Immature natural killer cell (primary cell): ENCODE measurements around the gene ENC1. TPM values are rescaled to one million over a fixed set of nuclear protein-coding genes. Genes with fewer than 3 reads are reported as not detected.
A peak's percentile ranks its signal among the peaks of the same experiment; 100 is the strongest.

ENCODE experiments used
- DNase-seq, 3 donors: peaks; one replicate each; pipeline ENCODE4 v3.0.0; 2022; ENCODE audit warnings: mixed read lengths in 1 of 3
- H3K27ac Mint-ChIP-seq, 6 donors: one replicate each; pipeline ENCODE4 v1.8.0; 2020; ENCODE audit warnings: mixed read lengths in 6 of 6, mild to moderate bottlenecking in 5 of 6, inconsistent platforms in 4 of 6, moderate library complexity in 3 of 6
- H3K27me3 Mint-ChIP-seq, 3 donors: one replicate each; pipeline ENCODE4 v1.8.0; 2020 to 2021; ENCODE audit warnings: low read depth in 3 of 3, mild to moderate bottlenecking in 3 of 3, mixed read lengths in 3 of 3, moderate library complexity in 3 of 3, inconsistent platforms in 1 of 3
- H3K36me3 Mint-ChIP-seq, 3 donors: one replicate each; pipeline ENCODE4 v1.8.0; 2020; ENCODE audit warnings: mixed read lengths in 3 of 3, inconsistent platforms in 2 of 3, mild to moderate bottlenecking in 2 of 3
- H3K4me1 Mint-ChIP-seq, 2 donors: one replicate each; pipeline ENCODE4 v1.8.0; 2020; ENCODE audit warnings: inconsistent platforms in 2 of 2, mild to moderate bottlenecking in 2 of 2, mixed read lengths in 2 of 2, moderate library complexity in 1 of 2
- H3K4me3 Mint-ChIP-seq, 5 donors: one replicate each; pipeline ENCODE4 v1.8.0; 2020; ENCODE audit warnings: mild to moderate bottlenecking in 5 of 5, mixed read lengths in 5 of 5, inconsistent platforms in 3 of 5, moderate library complexity in 3 of 5
- H3K9me3 Mint-ChIP-seq, 6 donors: one replicate each; pipeline ENCODE4 v1.8.0; 2020; ENCODE audit warnings: mild to moderate bottlenecking in 6 of 6, mixed read lengths in 6 of 6, inconsistent platforms in 4 of 6, moderate library complexity in 3 of 6
- polyA plus RNA-seq, 3 donors: library from polyadenylated mRNA; unstranded; fragments of 300-500 nt; fragmentation: Illumina TruSeq; gene quantifications; one replicate each; pipeline ENCODE4 v1.2.3, GENCODE V29; 2021

The ENC1 gene
- polyA plus RNA-seq, 3 donors from 2014 or later = 5.4 to 17.2 (median 12.7) TPM

DNA sequence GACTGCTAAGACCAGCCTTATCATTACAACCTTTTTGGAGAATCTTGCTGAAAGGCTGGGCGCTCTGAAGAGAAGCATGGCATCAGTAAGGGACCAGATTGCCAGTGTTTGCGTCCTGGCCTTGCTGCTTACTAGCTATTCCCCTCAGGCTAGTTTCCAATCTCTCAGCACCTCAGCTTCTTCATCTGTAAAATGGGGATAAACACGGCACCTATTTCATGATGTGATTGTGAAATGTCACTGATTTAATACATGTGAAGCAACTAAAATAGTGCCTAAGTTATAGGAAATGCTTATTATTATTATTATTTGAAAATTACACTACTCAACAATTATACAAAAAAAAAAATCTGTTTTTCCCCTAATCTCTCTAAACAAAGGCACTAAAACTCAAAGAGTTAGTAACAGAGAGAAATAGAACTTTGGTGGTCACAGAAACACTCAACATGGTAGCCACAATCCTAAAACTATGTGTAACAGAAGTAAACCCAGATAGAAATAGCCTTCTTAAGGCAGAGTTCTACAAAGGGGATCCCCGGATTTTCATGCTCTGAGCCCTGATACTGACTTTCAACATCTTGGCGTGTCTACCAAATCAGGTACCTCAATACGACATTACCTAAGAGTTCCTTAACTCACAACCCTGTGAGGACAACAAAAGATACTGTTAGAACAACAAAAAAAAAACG, 62.0 kb downstream of the ENC1 start:
- Mint-ChIP-seq H3K4me1 (peaks cover 30 to 45% of the 10 kb centered on the region in 2 donors), H3K27me3 (peaks cover 0 to 4% (median 2%) of the 10 kb centered on the region in 3 donors), H3K36me3 (no peaks in the 10 kb centered on the region), H3K9me3 (no peaks in the 10 kb centered on the region), H3K27ac (peak overlapping the region; percentile 35 to 95 (median 82)), H3K4me3 (peak overlapping the region; percentile 50 to 90 (median 71))
- no peak for DNase-seq

Other genes with a start within 250 kb of the ENC1 start
- gene HEXB, start 44.5 kb upstream of the ENC1 start, polyA plus RNA-seq = 100 to 1,000 TPM; 122 to 199 (median 128) TPM
- gene GFM2, start 126.4 kb upstream of the ENC1 start, polyA plus RNA-seq = 10 to 100 TPM in 1 of 3 donors, 1 to 10 TPM in 2; 7.4 to 13.6 (median 7.5) TPM
- 10 to 100 TPM; 23.8 to 55.2 (median 39.1) TPM for gene NSA2, start 126.5 kb upstream of the ENC1 start, polyA plus RNA-seq
- 10 to 100 TPM in 1 of 3 donors, 1 to 10 TPM in 2; 2.2 to 13.8 (median 6.8) TPM for gene FAM169A, start 225.7 kb upstream of the ENC1 start, polyA plus RNA-seq